Measurements from ENCODE around the gene PRR7.

PRR7 gene

GRCh38 chr5:177487975-177488374 lies 41.4 kb downstream of the PRR7 start:
- peaks cover 63% of the 10 kb centered on the region for H3K36me3 ChIP-seq (ENCODE audit: control insufficient read depth, insufficient read depth, low read length)
- no peaks in the 10 kb centered on the region for H3K9me3 ChIP-seq (ENCODE audit: control insufficient read depth, low read length)
- 95 to 96% methylated on average over 15 of the region's 15 CpGs for WGBS, 2 experiments
- H3K27ac ChIP-seq (ENCODE audit: insufficient read depth, low read depth, low read length, poor library complexity, severe bottlenecking), result no peak overlapping the region
- H3K4me3 ChIP-seq (ENCODE audit: insufficient read depth, low read depth, low read length), result no peak overlapping the region
- H3K4me1 ChIP-seq (ENCODE audit: control insufficient read depth, insufficient read depth, low read length), result peaks cover 9% of the 10 kb centered on the region
- no peaks in the 10 kb centered on the region for H3K27me3 ChIP-seq (ENCODE audit: control insufficient read depth, insufficient read depth, low read length, poor library complexity, severe bottlenecking)

GRCh38 chr5:177489119-177489716 lies 42.6 kb downstream of the PRR7 start:
- no peak overlapping the region for H3K27ac ChIP-seq (ENCODE audit: insufficient read depth, low read depth, low read length, poor library complexity, severe bottlenecking)
- peaks cover 13% of the 10 kb centered on the region for H3K4me1 ChIP-seq (ENCODE audit: control insufficient read depth, insufficient read depth, low read length)
- H3K4me3 ChIP-seq (ENCODE audit: insufficient read depth, low read depth, low read length), result no peak overlapping the region
- H3K9me3 ChIP-seq (ENCODE audit: control insufficient read depth, low read length), result no peaks in the 10 kb centered on the region
- peaks cover 60% of the 10 kb centered on the region for H3K36me3 ChIP-seq (ENCODE audit: control insufficient read depth, insufficient read depth, low read length)
- 89 to 90% methylated on average over 26 of the region's 26 CpGs for WGBS, 2 experiments
- no peaks in the 10 kb centered on the region for H3K27me3 ChIP-seq (ENCODE audit: control insufficient read depth, insufficient read depth, low read length, poor library complexity, severe bottlenecking)

- peaks cover 26% of the 10 kb centered on the region for H3K4me1 ChIP-seq (ENCODE audit: control insufficient read depth, insufficient read depth, low read length)
- 96 to 97% methylated on average over 15 of the region's 15 CpGs for WGBS, 2 experiments
- no peaks in the 10 kb centered on the region for H3K9me3 ChIP-seq (ENCODE audit: control insufficient read depth, low read length)
- no peak overlapping the region for H3K4me3 ChIP-seq (ENCODE audit: insufficient read depth, low read depth, low read length)
- H3K36me3 ChIP-seq (ENCODE audit: control insufficient read depth, insufficient read depth, low read length), result peaks cover 54% of the 10 kb centered on the region
- no peaks in the 10 kb centered on the region for H3K27me3 ChIP-seq (ENCODE audit: control insufficient read depth, insufficient read depth, low read length, poor library complexity, severe bottlenecking)
- no peak overlapping the region for H3K27ac ChIP-seq (ENCODE audit: insufficient read depth, low read depth, low read length, poor library complexity, severe bottlenecking)
These were observed 43.8 kb downstream of the PRR7 start for GRCh38 chr5:177490311-177490991.

GRCh38 chr5:177490992-177491391 lies 44.4 kb downstream of the PRR7 start:
- Histone ChIP-seq H3K27ac (ENCODE audit: insufficient read depth, low read depth, low read length, poor library complexity, severe bottlenecking) (no peak overlapping the region), H3K27me3 (ENCODE audit: control insufficient read depth, insufficient read depth, low read length, poor library complexity, severe bottlenecking) (no peaks in the 10 kb centered on the region), H3K36me3 (ENCODE audit: control insufficient read depth, insufficient read depth, low read length) (peaks cover 54% of the 10 kb centered on the region), H3K9me3 (ENCODE audit: control insufficient read depth, low read length) (no peaks in the 10 kb centered on the region), H3K4me3 (ENCODE audit: insufficient read depth, low read depth, low read length) (no peak overlapping the region), H3K4me1 (ENCODE audit: control insufficient read depth, insufficient read depth, low read length) (peaks cover 30% of the 10 kb centered on the region)
- 94% methylated on average over 16 of the region's 16 CpGs for WGBS, 2 experiments

- Histone ChIP-seq H3K4me1 (ENCODE audit: control insufficient read depth, insufficient read depth, low read length) (peaks cover 30% of the 10 kb centered on the region), H3K27ac (ENCODE audit: insufficient read depth, low read depth, low read length, poor library complexity, severe bottlenecking) (no peak overlapping the region), H3K27me3 (ENCODE audit: control insufficient read depth, insufficient read depth, low read length, poor library complexity, severe bottlenecking) (no peaks in the 10 kb centered on the region), H3K9me3 (ENCODE audit: control insufficient read depth, low read length) (no peaks in the 10 kb centered on the region), H3K4me3 (ENCODE audit: insufficient read depth, low read depth, low read length) (no peak overlapping the region), H3K36me3 (ENCODE audit: control insufficient read depth, insufficient read depth, low read length) (peaks cover 52% of the 10 kb centered on the region)
- WGBS, 2 experiments, result 52 to 54% methylated on average over 43 of the region's 43 CpGs
These were observed 44.9 kb downstream of the PRR7 start for GRCh38 chr5:177491429-177491945.

GRCh38 chr5:177491983-177492746 lies 45.6 kb downstream of the PRR7 start:
- Histone ChIP-seq H3K4me3 (ENCODE audit: insufficient read depth, low read depth, low read length) (no peak overlapping the region), H3K27ac (ENCODE audit: insufficient read depth, low read depth, low read length, poor library complexity, severe bottlenecking) (peak overlapping the region; percentile 8), H3K9me3 (ENCODE audit: control insufficient read depth, low read length) (no peaks in the 10 kb centered on the region), H3K4me1 (ENCODE audit: control insufficient read depth, insufficient read depth, low read length) (peaks cover 30% of the 10 kb centered on the region), H3K27me3 (ENCODE audit: control insufficient read depth, insufficient read depth, low read length, poor library complexity, severe bottlenecking) (no peaks in the 10 kb centered on the region), H3K36me3 (ENCODE audit: control insufficient read depth, insufficient read depth, low read length) (peaks cover 48% of the 10 kb centered on the region)
- WGBS, 2 experiments, result 94 to 95% methylated on average over 53 to 54 of the region's 54 CpGs

- Histone ChIP-seq H3K4me3 (ENCODE audit: insufficient read depth, low read depth, low read length) (no peak overlapping the region), H3K27ac (ENCODE audit: insufficient read depth, low read depth, low read length, poor library complexity, severe bottlenecking) (peak overlapping the region; percentile 8), H3K36me3 (ENCODE audit: control insufficient read depth, insufficient read depth, low read length) (peaks cover 41% of the 10 kb centered on the region), H3K27me3 (ENCODE audit: control insufficient read depth, insufficient read depth, low read length, poor library complexity, severe bottlenecking) (peaks cover 3% of the 10 kb centered on the region), H3K4me1 (ENCODE audit: control insufficient read depth, insufficient read depth, low read length) (peaks cover 30% of the 10 kb centered on the region), H3K9me3 (ENCODE audit: control insufficient read depth, low read length) (no peaks in the 10 kb centered on the region)
- WGBS, 2 experiments, result 93 to 95% methylated on average over 7 of the region's 7 CpGs
These were observed 46.2 kb downstream of the PRR7 start for GRCh38 chr5:177492841-177493240.

GRCh38 chr5:177493795-177494345 lies 47.3 kb downstream of the PRR7 start:
- Histone ChIP-seq H3K27me3 (ENCODE audit: control insufficient read depth, insufficient read depth, low read length, poor library complexity, severe bottlenecking) (peaks cover 13% of the 10 kb centered on the region), H3K9me3 (ENCODE audit: control insufficient read depth, low read length) (no peaks in the 10 kb centered on the region), H3K27ac (ENCODE audit: insufficient read depth, low read depth, low read length, poor library complexity, severe bottlenecking) (peak overlapping the region; percentile 57), H3K36me3 (ENCODE audit: control insufficient read depth, insufficient read depth, low read length) (peaks cover 32% of the 10 kb centered on the region), H3K4me1 (ENCODE audit: control insufficient read depth, insufficient read depth, low read length) (peaks cover 30% of the 10 kb centered on the region), H3K4me3 (ENCODE audit: insufficient read depth, low read depth, low read length) (no peak overlapping the region)
- WGBS, 2 experiments, result 92 to 94% methylated on average over 5 of the region's 5 CpGs

GRCh38 chr5:177494346-177495195 lies 48.0 kb downstream of the PRR7 start:
- WGBS, 2 experiments, result 72% methylated on average over 11 of the region's 11 CpGs
- H3K9me3 ChIP-seq (ENCODE audit: control insufficient read depth, low read length), result no peaks in the 10 kb centered on the region
- H3K36me3 ChIP-seq (ENCODE audit: control insufficient read depth, insufficient read depth, low read length), result peaks cover 25% of the 10 kb centered on the region
- H3K27ac ChIP-seq (ENCODE audit: insufficient read depth, low read depth, low read length, poor library complexity, severe bottlenecking), result peak overlapping the region; percentile 94
- H3K4me1 ChIP-seq (ENCODE audit: control insufficient read depth, insufficient read depth, low read length), result peaks cover 30% of the 10 kb centered on the region
- peak overlapping the region; percentile 32 for H3K4me3 ChIP-seq (ENCODE audit: insufficient read depth, low read depth, low read length)
- peaks cover 20% of the 10 kb centered on the region for H3K27me3 ChIP-seq (ENCODE audit: control insufficient read depth, insufficient read depth, low read length, poor library complexity, severe bottlenecking)

Measured in ectodermal cell (in vitro differentiated cells).